ENCODE data around the gene RAB33A.

DNA sequence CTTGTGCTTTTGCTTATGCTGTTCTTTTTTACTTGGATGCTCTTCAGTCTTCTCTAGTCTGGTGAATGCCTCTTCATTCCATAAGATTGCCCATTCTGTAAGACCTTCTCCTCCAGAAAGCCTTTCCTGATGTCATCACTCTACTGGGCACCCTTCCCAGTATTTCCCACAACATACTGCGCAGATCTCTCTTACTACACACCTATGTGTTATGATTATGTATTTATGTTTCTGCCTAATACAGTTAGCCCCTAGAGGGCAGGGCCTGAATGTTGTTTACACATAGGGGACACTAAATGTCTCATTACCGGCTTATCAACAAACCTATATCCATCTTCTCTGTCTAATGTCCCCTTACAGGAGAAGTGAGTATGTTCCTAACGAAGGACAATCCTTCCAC lies 27.3 kb upstream of the RAB33A start:
- TF ChIP-seq, protein P1, sequence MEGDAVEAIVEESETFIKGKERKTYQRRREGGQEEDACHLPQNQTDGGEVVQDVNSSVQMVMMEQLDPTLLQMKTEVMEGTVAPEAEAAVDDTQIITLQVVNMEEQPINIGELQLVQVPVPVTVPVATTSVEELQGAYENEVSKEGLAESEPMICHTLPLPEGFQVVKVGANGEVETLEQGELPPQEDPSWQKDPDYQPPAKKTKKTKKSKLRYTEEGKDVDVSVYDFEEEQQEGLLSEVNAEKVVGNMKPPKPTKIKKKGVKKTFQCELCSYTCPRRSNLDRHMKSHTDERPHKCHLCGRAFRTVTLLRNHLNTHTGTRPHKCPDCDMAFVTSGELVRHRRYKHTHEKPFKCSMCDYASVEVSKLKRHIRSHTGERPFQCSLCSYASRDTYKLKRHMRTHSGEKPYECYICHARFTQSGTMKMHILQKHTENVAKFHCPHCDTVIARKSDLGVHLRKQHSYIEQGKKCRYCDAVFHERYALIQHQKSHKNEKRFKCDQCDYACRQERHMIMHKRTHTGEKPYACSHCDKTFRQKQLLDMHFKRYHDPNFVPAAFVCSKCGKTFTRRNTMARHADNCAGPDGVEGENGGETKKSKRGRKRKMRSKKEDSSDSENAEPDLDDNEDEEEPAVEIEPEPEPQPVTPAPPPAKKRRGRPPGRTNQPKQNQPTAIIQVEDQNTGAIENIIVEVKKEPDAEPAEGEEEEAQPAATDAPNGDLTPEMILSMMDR (IDR thresholded peaks at IDR 0.05) = no peak
- no peak for TF ChIP-seq POLR2A (IDR thresholded peaks at IDR 0.05)
